A673 (cell line): ENCODE measurements around the gene ESM1. TPM values are rescaled to one million over a fixed set of nuclear protein-coding genes. Genes with fewer than 3 reads are reported as not detected.
"Not testable (repeated sequence)": the region's sequence is repeated elsewhere in the genome, so short reads cannot be mapped to it uniquely, and the experiment has no call there.

Experiments used
- BruUV-seq: library from RNA; stranded (reverse); fragments of 400-500 nt; replicated peaks from 2 replicates; lab custom pipeline; 2021; lab: Mats Ljungman, UMichigan
- CTCF ChIA-PET: fragments of 300-600 bp; sonication (Branson Sonifier 250); formaldehyde crosslinking; loops from one replicate; lab custom pipeline; 2022; ENCODE audit warnings: antibody characterized with exemption; lab: Charles Lee
- POLR2A ChIA-PET: fragments of 300-600 bp; sonication (Branson Sonifier 250); formaldehyde crosslinking; loops from one replicate; lab custom pipeline; 2022; ENCODE audit warnings: antibody characterized with exemption; ENCODE audit not compliant: low non-redundant PET; lab: Charles Lee
- DNase-seq: peaks from one replicate; pipeline ENCODE4 v3.0.0-alpha.2; 2015; ENCODE audit warnings: low spot score
- H3K27ac ChIP-seq: fragments of 200-600 bp; sonication (generic); 2 replicates; pipeline ENCODE4 v1.5.1; 2016; ENCODE audit warnings: mixed run types, low read depth, mild to moderate bottlenecking, mixed read lengths, antibody characterized with exemption, low read length; ENCODE audit not compliant: poor library complexity, severe bottlenecking
- H3K27me3 ChIP-seq: fragments of 200-600 bp; sonication (generic); replicated peaks from 2 replicates; pipeline ENCODE4 v1.6.1; 2017; ENCODE audit warnings: mixed run types, low read depth, mild to moderate bottlenecking, mixed read lengths, antibody characterized with exemption, low read length; ENCODE audit not compliant: insufficient read depth, poor library complexity
- H3K36me3 ChIP-seq: fragments of 200-600 bp; sonication (generic); 2 replicates; pipeline ENCODE4 v1.6.1; 2016; ENCODE audit warnings: mixed run types, mild to moderate bottlenecking, mixed read lengths, antibody characterized with exemption, low read length; ENCODE audit not compliant: insufficient read depth, poor library complexity, severe bottlenecking
- H3K4me1 ChIP-seq: fragments of 200-600 bp; sonication (generic); 2 replicates; pipeline ENCODE4 v1.6.1; 2017; ENCODE audit warnings: mixed run types, mild to moderate bottlenecking, mixed read lengths, antibody characterized with exemption, low read length; ENCODE audit not compliant: insufficient read depth, poor library complexity, severe bottlenecking
- H3K4me3 ChIP-seq: fragments of 200-600 bp; sonication (generic); 2 replicates; pipeline ENCODE4 v1.5.1; 2016; ENCODE audit warnings: low read depth, mixed run types, mild to moderate bottlenecking, mixed read lengths, low read length; ENCODE audit not compliant: poor library complexity, severe bottlenecking
- H3K9me3 ChIP-seq: fragments of 200-600 bp; sonication (generic); 2 replicates; pipeline ENCODE4 v1.6.1; 2016; ENCODE audit warnings: mixed run types, low read depth, mild to moderate bottlenecking, mixed read lengths, antibody characterized with exemption, low read length; ENCODE audit not compliant: poor library complexity, severe bottlenecking
- EZH2 ChIP-seq: fragments of 200-600 bp; sonication (generic); IDR thresholded peaks from 2 replicates; pipeline ENCODE4 v1.6.1; 2017; ENCODE audit warnings: borderline replicate concordance, low read depth, mild to moderate bottlenecking, mixed read lengths, antibody characterized with exemption, low read length; ENCODE audit not compliant: poor library complexity, severe bottlenecking
- intact Hi-C: fragments of 100-400 bp; cut with micrococcal nuclease; formaldehyde crosslinking; loops from one replicate; pipeline ENCODE4 v1.10.0; 2022; ENCODE audit not compliant: unreplicated experiment
- total RNA-seq: library from RNA; stranded (reverse); gene quantifications from 2 replicates; pipeline ENCODE4 v1.2.3, GENCODE V29; 2021
- TF ChIP-seq, protein P1 (sequence below): fragments of 300-800, 200-600 bp; sonication (generic); conservative IDR thresholded peaks from 2 replicates; pipeline ENCODE4 v1.5.1; 2017; ENCODE audit warnings: low read depth, mild to moderate bottlenecking, antibody characterized with exemption, low read length, moderate library complexity, mixed read lengths

Gene ESM1
- total RNA-seq, 1 experiment from 2014 or later: not detected

DNA sequence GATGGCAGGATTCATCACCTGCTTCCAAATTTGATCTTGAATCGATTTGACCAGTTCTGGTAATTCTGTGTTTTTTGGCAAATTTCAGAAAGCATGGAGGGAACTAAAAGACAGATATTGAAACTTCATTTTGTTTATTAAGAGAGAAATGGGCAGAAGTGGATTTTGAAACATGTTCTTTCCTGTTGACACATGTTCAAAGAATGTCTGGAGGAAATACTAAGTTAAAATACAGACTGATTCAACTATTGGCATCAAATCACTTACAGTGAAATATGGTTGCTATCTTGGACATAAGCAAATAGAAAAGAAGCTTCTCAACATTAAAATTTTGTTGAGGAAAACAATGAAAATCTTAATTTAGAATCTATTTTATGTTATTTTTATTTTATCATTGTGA lies 19.3 kb upstream of the ESM1 start:
- H3K4me3 ChIP-seq: no peak overlapping the region
- peaks cover 21% of the 10 kb centered on the region for H3K27me3 ChIP-seq
- TF ChIP-seq EZH2: no peak
- TF ChIP-seq, protein P1, sequence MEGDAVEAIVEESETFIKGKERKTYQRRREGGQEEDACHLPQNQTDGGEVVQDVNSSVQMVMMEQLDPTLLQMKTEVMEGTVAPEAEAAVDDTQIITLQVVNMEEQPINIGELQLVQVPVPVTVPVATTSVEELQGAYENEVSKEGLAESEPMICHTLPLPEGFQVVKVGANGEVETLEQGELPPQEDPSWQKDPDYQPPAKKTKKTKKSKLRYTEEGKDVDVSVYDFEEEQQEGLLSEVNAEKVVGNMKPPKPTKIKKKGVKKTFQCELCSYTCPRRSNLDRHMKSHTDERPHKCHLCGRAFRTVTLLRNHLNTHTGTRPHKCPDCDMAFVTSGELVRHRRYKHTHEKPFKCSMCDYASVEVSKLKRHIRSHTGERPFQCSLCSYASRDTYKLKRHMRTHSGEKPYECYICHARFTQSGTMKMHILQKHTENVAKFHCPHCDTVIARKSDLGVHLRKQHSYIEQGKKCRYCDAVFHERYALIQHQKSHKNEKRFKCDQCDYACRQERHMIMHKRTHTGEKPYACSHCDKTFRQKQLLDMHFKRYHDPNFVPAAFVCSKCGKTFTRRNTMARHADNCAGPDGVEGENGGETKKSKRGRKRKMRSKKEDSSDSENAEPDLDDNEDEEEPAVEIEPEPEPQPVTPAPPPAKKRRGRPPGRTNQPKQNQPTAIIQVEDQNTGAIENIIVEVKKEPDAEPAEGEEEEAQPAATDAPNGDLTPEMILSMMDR: no peak
- H3K4me1 ChIP-seq: no peaks in the 10 kb centered on the region
- BruUV-seq: no TSS peak
- POLR2A ChIA-PET: no interaction called here
- no peak for DNase-seq
- intact Hi-C loops: no loop called here
- no peak overlapping the region for H3K27ac ChIP-seq
- CTCF ChIA-PET: no interaction called here
- H3K36me3 ChIP-seq: no peaks in the 10 kb centered on the region
- H3K9me3 ChIP-seq: no peaks in the 10 kb centered on the region

DNA sequence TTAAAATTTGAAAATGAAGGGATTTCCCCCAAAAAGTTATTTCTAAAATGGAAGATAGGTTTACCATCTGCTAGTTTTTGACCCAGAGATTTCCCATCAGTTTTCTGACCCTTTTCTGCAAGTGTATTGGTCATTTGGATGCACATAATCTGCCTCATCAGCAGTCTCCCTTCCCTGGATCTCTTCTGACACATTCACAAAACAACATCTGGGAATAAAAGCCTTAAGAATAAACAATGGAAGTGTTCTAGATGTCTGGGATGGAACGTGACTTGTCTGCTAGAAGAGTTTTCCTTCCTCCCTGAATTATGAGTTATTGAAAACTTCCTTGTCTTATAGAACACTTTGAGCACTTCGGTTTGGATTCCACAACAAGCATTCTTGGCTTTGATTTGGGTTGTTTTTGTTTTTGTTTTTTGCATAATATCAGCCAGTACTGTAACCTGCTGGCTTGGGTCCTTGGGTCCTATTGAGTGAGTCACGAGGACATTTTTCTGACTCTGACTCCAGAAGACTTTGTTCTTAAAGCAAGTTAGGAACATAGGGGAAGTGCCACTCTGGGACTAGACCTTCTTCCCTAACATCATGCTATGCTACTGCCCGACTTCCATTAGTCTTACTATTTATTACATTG lies 18.2 kb upstream of the ESM1 start:
- Histone ChIP-seq H3K4me1 (no peaks in the 10 kb centered on the region), H3K36me3 (no peaks in the 10 kb centered on the region), H3K27me3 (peaks cover 21% of the 10 kb centered on the region), H3K27ac (no peak overlapping the region), H3K9me3 (no peaks in the 10 kb centered on the region), H3K4me3 (no peak overlapping the region)
- intact Hi-C loops: no loop called here
- TF ChIP-seq, protein P1: no peak
- no peak for TF ChIP-seq EZH2
- ChIA-PET CTCF (no interaction called here), POLR2A (no interaction called here)
- no TSS peak for BruUV-seq
- DNase-seq: no peak

DNA sequence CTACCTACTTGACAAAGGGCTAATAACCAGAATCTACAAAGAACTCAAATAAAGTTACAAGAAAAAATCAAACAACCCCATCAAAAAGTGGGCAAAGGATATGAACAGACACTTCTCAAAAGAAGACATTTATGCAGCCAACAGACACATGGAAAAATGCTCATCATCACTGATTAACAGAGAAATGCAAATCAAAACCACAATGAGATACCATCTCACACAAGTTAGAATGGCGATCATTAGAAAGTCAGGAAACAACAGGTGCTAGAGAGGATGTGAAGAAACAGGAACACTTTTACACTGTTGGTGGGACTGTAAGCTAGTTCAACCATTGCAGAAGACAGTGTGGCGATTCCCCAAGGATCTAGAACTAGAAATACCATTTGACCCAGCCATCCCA lies 16.8 kb upstream of the ESM1 start:
- BruUV-seq, H3K36me3 ChIP-seq, H3K27ac ChIP-seq, DNase-seq, POLR2A ChIA-PET, H3K9me3 ChIP-seq, intact Hi-C loops, H3K4me1 ChIP-seq, CTCF ChIA-PET, H3K4me3 ChIP-seq: not testable (repeated sequence)
- H3K27me3 ChIP-seq: peaks cover 21% of the 10 kb centered on the region

DNA sequence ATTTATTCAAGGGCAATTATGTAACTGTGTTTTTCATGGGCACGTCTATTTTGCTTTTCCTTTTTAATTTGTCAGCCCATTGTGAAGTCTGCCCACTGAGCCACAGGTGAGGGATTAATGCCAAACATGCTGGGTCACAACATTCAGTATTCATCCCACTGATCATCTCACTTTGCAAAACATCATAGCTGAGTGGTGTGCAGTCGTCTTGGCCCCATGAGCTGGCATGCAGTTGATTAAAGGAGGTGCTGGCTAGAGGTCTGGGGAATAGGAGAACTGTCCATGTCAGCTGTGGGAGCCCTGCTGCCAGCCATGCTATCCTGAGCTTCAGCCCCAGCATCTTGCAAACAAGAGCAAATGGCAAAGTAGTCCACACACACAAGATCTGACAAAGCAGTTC lies 11.7 kb upstream of the ESM1 start:
- BruUV-seq: no TSS peak
- no peaks in the 10 kb centered on the region for H3K9me3 ChIP-seq
- CTCF ChIA-PET: no interaction called here
- H3K36me3 ChIP-seq: no peaks in the 10 kb centered on the region
- intact Hi-C loops: no loop called here
- no peak overlapping the region for H3K27ac ChIP-seq
- TF ChIP-seq, protein P1: no peak
- DNase-seq: no peak
- POLR2A ChIA-PET: no interaction called here
- H3K4me3 ChIP-seq: no peak overlapping the region
- H3K27me3 ChIP-seq: no peaks in the 10 kb centered on the region
- no peaks in the 10 kb centered on the region for H3K4me1 ChIP-seq
